Cerebellar cortex (tissue), 1 donor: ENCODE data around the gene TMEM42.

ENCODE experiments used
- DNase-seq: peaks from one replicate; pipeline ENCODE4 v3.0.0-alpha.2; 2015; ENCODE audit warnings: low spot score

Gene TMEM42

DNA sequence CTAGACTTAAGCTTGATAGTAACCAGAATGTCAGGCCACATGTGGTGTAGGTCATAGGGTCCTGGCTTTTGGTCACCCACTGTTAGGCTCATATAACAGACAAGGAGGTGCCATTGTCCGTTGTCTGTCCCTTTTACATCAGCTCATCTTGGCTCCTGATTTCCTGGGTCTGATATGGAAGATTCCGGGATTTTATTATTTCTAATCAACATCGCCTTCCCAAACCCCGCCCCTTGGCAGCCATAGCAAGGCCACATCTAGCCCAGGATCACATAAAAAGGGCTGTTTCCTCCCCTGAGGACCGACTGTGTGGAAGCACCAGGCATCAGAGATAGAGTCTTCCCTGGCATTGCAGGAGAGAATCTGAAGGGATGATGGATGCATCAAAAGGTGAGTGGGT, 12.6 kb downstream of the TMEM42 start, which contains the start of gene TGM4:
TSS of gene TGM4 (plus strand) at position 301 of the 400 bp plus-strand sequence. CDS start at position 372, 71 bp downstream.
- DNase-seq = no peak

DNA sequence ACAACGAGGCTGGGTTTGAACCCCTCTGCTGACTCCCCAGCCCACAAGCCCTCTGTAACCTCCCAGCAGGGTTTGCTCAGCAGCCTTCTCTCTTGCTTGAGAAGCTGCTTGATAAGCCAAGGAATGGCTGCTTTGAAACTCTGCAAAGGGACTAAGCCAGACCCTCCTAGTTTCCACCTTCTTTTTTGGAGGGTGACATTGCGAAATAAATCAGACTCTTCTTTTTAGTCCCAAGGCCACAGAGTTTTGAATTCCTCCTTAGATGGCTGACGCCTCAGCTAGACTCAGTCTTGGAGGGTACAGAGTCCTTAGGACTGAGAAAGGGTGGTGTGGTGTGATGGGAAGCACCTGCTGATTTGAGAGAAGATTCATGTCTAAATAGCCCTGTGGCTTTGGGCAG, 13.9 kb downstream of the TMEM42 start:
- DNase-seq = no peak

DNA sequence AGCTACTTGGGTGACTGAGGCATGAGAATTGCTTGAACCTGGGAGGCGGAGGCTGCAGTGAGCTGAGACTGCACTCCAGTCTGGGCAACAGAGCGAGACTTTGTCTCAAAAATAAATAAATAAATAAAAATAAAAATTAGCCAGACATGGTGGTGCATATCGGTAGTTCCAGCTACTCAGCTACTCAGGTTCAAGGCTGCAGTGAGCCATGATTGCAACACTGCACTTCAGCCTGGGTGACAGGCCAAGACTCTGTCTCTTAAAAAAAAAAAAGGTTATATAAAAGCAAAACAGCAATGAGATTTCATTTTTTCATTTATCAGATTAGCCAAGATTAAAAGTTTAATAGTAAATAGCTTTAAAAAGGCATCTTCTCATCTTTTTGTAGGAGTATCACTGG, 15.6 kb downstream of the TMEM42 start:
- DNase-seq = no peak

DNA sequence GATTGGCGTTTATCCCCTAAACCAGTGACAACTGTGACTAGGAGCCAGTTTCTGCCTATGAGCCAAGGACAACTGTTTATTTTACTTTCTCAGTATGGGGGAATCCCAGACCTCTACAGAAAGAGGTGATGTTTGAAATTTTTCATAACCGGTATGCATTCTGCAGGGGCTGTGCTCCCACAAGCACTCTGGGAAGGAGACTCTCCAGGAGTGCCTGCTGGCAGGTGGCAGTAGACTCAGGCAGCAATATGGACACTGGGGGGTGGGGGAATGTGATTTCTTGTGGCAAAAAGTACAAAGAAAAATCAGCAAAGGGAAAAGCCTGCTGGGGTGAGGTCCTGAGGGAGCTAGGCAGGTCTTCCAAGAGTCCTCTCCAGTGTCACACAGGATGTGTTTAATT, 18.6 kb downstream of the TMEM42 start:
- DNase-seq = no peak

DNA sequence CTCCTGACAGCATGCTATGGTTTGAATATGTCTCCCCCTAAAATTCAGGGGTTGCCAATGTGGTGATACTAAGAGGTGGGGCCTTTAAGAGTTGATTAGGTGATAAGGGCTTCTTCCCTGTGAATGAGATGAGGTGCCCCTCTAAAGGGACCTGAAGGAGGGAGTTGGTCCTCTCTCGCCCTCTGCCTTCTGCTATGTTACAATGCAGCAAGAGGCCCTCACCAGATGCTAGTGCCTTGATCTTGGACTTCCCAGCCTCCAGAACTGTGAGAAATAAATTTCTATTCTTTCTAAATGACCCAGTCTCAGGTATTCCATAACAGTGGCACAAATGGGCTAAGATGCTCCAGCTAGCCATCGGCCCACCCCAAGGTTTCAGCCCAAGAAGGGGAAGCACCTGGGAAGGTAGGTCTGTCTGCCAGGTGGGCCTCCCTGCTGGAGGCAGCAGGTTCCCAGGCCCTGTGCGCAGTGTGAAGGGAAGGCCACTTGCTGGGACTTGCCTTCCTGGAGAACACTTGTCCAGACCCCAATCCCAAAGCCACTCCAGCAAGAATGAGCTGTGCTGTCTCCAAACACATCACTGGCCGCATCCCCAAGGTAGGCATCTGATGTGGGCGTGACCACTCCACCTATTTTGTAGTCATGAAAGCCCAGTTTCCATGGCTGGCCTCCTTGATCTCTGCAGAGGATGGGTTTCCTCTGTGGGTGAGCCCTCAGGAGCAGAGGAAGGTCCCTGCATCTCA, 21.7 kb downstream of the TMEM42 start:
- DNase-seq = no peak

DNA sequence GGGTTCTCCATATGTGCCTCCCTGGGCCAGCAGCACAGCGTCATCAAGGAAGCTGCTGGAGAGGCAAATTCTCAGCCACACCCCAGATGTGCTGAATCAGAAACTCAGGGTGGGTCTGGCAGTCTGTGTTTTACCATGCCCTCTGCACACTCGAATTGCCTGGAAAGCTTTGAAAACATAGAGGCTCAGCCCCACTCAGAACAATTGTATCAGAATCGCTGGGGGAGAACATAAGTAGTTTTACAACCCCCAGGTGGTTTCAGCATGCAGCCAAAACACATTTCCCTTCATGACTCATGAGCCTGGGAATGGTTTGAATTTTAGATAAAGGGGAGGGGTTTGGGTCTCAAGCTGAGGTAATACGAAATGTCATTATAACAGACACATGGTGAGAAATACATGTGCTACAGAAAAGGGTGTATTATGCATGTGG, 22.3 kb downstream of the TMEM42 start:
- no peak for DNase-seq

DNA sequence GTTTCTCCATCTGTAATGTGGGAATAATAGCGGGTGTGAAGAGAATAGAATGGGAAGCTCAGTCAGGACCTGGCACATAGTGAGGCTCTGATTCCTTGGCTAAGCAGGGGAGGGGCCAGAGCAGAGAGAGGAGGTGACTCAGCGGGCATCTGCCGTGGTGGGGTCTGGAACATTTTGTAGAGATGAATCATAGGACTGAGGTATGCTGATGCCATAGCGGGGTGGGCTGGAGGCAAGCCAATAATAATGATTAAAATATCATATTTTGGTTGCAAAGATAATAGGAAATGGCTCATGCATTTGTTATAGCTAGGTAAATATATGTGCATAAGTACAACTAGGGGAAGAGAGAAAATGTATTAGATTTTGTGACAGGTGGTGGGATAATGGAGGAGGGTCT, 23.9 kb downstream of the TMEM42 start:
- DNase-seq = no peak

DNA sequence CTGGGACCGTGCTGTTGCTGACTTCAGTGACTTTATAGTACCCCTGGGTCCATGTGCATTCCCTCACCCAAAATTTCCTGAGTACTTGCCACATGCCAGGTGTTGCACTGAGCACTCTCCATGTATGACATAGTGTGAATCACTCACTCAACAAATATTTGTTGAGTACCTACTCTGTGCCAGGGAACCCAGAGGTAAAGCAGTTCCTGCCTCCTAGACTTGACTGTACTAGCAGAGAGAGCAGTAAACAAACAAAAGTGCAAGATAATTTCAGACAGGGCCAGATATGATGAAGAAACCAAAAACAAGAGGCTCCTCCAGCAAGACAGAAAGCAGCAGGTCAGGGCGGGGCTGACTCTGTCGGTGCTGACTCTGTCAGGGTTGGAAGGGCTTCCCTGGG, 24.8 kb downstream of the TMEM42 start:
- no peak for DNase-seq

DNA sequence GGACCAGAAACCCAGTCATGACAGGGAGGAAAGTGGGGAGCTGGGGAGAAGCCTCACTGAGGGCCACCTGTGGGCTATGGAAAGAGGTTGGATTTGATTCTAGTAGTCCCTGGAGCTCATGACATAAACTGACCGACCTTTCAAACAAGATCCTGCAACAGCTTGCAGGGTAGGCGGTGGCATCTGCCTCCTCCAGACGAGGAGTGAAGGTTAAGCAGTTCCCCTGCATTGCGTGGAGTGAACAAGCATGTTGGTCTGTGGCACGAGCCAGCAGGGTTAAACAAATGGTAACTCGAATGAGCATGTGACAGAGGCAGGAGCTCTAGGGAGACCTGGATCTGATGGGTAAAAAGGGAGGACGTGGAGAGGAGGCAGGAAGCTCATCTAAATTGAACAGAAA, 25.4 kb downstream of the TMEM42 start:
- no peak for DNase-seq

DNA sequence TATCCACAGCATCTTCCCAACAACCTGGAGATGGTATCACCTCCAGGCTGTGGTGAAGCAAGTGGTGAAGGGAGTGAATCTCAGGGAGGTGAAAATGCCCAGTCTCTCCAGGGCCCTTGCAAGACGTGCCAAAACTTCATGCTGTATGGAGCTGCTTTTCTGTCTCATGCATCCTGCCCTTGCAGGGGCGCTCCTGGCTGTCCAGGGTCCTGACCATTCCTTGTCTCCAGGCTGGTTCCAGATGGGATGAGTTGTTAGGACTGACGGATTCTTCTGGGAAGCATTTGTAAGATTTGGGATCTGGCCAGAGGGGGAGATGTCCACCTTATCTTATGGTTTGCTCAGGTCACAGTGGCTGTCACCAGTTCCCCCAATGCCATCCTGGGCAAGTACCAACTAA, 28.5 kb downstream of the TMEM42 start:
- no peak for DNase-seq

DNA sequence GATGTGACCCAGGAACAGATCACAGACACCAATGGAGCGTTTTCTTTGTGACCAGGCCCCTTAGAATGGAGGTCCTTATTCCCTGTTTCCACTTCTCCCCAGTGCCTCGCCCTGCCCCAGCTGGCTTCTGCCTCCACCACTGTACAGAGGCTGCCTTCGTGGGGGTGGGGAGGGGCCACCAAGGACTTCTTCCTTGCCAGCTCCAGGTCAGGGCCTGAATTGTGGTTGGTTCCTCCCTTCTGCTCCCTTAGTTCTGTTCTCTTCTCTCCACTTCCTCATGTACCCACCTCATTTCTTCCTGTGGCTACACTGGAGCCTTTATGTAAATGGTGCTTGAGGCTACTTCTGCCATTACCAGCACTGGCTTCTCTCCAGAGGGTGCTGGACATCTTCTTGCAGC, 29.1 kb downstream of the TMEM42 start:
- no peak for DNase-seq

DNA sequence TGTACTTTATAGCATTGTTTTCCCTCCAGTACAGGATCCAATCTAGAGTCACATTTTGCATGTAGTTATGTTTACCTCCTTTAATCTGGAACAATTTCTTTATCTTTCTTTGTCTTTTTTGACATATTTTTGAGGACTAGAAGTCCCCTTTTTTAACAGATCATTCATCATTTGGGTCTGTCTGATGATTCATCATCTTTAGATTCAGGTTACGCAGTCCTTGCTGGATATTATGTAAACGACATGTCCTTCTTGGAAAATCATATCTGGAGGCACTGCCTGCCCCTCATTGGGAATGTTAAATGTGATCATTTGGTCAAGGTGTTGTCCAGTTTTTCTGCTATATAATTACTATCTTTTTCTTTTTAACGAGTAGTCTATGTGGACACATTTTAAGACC, 31.0 kb downstream of the TMEM42 start:
- DNase-seq = no peak

DNA sequence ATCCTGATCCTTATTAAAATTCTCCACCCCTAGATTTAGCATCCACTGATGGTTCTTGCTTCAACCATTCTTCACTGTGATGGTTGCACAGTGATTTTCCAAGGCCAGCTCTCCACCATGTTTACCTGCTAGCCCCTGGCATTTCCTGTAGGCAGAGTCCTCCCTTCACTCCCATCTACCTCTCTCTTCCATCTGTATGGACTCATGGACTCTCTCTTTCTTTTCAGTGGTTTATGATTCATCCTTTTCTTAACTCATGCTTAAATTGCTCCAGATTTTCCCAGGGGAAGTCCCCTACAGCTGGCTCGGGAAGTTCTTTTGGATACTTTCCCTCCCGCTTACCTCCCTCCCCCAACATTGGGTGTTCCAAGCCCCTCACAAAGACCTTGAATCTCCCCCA, 31.4 kb downstream of the TMEM42 start:
- DNase-seq = no peak

DNA sequence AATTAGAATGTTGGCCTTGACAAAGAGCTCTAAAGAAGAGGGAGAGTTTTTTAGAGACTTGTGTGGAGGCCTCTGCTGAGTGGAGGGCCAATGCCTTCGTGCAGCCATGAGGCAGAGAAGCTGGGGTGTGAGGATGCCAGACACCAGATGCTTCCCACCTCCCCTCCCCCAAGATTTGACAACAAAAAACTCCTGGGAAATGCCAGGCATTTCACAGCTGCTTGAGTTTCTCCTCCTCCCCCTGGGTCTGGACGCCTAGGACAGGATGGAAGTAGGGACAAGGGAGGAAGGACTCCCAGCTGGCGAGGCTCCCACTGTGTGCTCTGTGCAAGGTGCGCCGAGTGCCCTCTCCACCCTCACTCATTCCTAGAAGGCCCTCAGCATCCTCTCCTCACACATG, 32.8 kb downstream of the TMEM42 start:
- DNase-seq = no peak

DNA sequence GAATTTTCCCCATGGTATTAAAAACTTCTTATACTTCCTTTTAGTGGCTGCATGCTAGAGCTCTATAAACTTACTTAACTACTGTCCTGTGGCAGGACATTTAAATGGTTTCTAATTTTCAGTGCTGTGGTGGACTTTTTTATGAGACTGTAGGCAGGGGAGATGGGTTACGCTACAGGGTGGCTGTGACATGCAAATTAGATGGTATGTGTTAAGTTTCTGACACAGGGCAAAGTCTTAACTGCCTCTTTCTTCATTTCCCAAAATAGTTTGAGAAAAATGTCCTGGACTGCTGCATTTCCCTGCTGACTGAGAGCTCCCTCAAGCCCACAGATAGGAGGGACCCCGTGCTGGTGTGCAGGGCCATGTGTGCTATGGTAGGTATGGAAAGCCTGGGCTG, 34.7 kb downstream of the TMEM42 start:
- DNase-seq = no peak

DNA sequence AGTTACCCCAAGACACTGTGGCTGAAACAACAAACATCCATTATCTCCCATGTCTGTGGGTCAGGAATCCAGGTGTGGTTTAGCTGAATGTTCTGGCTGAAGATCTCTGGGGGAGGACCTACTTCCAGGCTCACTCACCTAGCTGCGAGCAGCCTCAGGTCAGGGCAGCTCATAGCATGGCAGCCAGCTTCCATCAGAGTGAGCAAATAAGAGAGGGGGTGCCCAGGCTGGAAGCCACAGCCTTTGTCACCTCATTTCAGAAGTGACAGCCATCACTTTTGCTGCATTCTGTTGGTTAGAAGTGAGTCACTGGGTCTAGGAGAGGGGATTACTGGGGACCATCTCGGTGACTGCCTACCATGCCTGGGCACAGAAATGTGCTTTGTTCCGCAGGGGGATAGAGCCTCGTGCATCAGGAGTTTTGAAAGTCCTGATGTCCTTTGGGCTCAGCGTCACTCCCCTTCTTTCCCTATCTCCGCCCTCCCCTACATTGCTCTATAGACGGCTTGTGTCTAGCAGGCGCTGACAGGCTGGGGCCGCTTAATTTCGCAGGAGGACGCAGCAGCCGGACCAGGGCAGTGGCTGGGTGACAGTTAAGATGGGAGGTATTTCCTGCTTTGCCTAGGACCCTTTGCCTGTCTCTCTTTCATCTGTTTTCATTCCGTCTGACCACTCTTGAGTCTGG, 38.1 kb downstream of the TMEM42 start:
- DNase-seq = no peak

DNA sequence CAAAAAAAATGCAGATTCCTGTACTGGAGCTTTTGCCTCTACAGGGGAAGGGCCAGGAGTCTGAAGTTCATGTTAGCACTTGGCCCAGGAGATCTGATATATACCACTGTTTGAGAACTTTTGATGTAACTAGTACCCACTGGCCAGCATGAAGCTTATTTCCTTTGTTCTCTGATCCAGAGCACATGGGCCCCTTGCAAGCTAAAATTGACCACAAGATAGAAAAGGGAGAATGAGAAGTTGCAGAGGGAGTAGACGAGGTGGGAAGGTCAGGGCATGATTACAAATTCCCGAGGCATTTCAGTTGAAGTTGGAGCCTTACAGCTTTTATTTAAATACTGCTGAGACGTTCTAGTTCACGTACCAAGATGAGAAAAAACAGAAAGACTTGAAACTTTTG, 40.9 kb downstream of the TMEM42 start:
- no peak for DNase-seq

DNA sequence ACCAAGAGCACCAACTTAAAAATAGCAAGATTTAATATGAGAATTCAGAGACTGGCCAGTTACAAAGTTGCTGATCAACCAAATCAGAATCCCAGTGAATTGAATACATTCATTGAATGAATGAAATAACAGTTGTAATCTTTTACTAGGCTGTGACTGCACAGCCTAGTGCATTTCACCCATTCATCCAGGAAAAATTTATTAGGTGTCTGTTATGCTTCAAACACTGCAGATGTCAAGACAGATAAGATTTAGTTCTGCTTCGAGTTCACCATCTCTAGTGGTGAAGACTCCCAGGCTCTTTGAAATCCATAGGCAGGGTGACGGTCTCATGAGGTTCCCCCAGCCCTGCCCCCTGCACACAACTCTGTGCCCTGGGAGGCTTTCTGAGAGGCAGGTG, 41.6 kb downstream of the TMEM42 start:
- DNase-seq = no peak

DNA sequence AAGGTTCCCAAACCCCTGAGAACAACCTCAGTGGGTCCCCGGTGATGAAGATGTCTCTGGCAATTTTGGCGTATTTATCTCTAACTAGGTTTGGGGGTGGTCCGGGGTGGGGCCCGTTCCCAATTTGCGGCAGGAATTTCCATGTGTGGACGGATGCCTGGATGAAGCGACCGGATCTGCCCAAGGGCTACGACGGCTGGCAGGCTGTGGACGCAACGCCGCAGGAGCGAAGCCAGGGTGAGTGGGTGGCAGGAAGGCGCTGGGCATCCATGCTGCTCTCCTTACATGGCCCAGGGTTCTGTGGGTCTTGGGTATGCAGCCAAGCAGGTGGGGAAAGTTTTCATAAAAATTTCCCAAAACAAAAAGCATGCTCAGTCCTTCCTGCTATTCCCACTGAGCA, 42.0 kb downstream of the TMEM42 start:
- no peak for DNase-seq

DNA sequence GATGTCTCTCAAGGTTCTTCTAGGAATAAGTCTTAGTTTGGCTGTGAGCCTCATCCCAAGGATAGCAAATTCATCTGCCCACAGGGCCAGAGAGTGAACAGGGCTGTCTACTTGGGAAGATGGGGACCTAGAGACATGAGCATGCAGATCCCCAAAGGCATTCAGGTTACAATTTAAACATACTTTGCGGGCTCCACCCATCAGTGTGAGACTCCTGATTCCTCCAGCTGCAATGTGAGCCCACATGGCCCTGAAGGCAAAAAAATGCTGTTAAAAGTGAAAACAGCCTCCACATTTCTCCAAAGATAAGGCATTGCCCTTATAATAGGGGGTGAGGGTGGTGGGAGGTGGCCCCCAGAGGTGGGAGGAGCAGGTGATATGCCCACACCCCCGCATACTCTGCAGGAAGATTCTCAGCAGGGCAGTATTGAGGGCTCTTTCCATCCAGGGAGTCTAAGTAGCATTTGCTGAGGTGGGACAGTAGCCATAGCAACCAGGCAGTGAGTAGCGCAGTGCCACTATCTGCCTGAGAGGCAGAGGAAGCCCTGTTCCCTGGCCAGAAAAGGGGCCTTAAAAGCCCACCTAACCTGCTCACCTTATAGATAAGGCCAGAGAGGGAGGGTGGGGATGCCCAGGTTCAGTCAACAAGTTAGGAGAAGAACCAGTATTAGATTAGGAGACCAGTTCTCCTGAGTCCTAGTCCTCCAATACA, 43.9 kb downstream of the TMEM42 start:
- no peak for DNase-seq

DNA sequence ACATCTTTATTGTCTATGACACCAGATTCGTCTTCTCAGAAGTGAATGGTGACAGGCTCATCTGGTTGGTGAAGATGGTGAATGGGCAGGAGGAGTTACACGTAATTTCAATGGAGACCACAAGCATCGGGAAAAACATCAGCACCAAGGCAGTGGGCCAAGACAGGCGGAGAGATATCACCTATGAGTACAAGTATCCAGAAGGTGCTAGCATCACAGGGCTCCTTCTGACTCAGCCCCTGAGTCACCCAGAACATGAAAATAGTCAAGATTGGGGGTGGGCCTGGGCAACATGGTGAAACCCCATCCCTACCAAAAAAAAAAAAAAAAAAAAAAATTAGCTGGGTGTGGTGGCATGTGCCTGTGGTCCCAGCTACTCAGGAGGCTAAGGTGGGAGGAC, 45.3 kb downstream of the TMEM42 start:
- no peak for DNase-seq

DNA sequence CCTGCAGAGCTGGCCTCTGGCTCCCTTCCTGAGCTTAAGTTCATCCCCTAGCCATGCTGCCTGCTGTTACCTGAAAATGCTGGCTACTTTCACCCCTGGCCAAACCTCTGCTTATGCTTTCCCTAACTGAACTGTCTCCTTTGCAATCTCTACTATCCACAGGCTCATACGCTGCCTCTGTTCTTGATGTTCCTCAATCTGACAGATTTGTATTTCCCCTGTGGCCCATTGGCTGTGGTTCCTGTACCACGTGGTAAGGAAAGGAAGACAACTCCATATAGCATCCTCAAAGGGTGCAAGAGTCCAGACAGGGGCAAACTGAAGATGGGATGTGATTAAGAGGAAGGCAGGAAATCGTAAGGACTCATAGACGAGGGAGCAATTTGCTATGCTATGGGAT, 45.9 kb downstream of the TMEM42 start:
- no peak for DNase-seq

DNA sequence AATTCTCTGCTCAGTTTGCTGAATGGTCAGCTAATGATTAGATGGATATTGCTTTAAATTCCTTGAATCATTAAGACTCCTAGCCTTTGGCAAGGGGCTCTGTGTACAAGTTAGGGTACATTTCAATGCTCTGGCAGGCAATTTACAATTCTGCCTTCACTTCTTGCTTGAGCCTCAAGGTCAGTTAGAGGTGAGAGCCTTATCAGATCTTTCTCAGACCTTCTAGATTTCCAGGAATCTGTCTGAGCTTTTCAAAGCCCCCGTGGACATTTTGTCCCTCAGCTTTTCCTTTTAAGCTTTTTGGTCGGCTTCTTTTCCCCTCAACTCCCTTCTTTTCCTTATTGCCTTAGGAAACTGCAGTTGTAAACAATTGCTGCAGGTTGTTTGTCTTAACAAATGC, 47.4 kb downstream of the TMEM42 start:
- DNase-seq = no peak
